ENCODE results near the gene IFI35. TPM values are rescaled to one million over a fixed set of nuclear protein-coding genes. Genes with fewer than 3 reads are reported as not detected.

The IFI35 gene
- total and polyA plus RNA-seq, 2 of the 8 experiments (the other 6 are each of a cell fraction or from before 2014, with no cell fraction given) = 2.5 to 4.7 TPM

- TF ChIP-seq CHD7 (IDR thresholded peaks at IDR 0.05; ENCODE audit: insufficient replicate concordance, low read length) (no peak), KDM4A (IDR thresholded peaks at IDR 0.05; ENCODE audit: low read depth, low read length, severe bottlenecking) (no peak), SP2 (IDR thresholded peaks at IDR 0.05; ENCODE audit: low read length) (no peak), RNF2 (IDR thresholded peaks at IDR 0.05; ENCODE audit: borderline replicate concordance, low read depth, low read length, missing control alignments, poor library complexity, severe bottlenecking) (no peak), CREB1 (IDR thresholded peaks at IDR 0.05) (no peak), BCL11A (IDR thresholded peaks at IDR 0.05; ENCODE audit: low read depth in 2 of 2, low read length in 2 of 2) (no peak), CEBPB (IDR thresholded peaks at IDR 0.05; ENCODE audit: low read depth, low read length) (no peak), CTCF (IDR thresholded peaks at IDR 0.05; ENCODE audit: control extremely low read depth in 1 of 3, insufficient read depth in 1 of 3, low read depth in 1 of 3, low read length in 3 of 3) (no peak)
These were observed 7.5 kb downstream of the IFI35 start (continued) for GRCh38 chr17:43014020-43014648.

Data from H1 (cell line).